Vagina (tissue), 2 donors: ENCODE data around the gene AKAP1.

Source experiments
- CTCF ChIP-seq, 3 experiments: fragments of 450-650 bp in 2 of 3; fragments of 200-600 bp in 1 of 3; sonication (generic) in 1 of 3; IDR thresholded peaks; one replicate each; pipeline ENCODE4 v1.5.1; 2017 to 2019; ENCODE audit warnings: antibody characterized with exemption in 3 of 3, mild to moderate bottlenecking in 2 of 3, moderate library complexity in 2 of 3
- POLR2AphosphoS5 ChIP-seq, 2 donors: sonication (generic); formaldehyde crosslinking; IDR thresholded peaks; one replicate each; pipeline ENCODE4 v1.9.0; 2017; ENCODE audit warnings: antibody characterized with exemption in 2 of 2, mild to moderate bottlenecking in 2 of 2, low read depth in 1 of 2; ENCODE audit not compliant: insufficient read depth in 1 of 2

GRCh38 chr17:57096472-57097202 lies 11.6 kb downstream of the AKAP1 start:
- TF ChIP-seq CTCF (IDR thresholded peaks at IDR 0.05) (no peak), POLR2AphosphoS5 (IDR thresholded peaks at IDR 0.05; ENCODE audit: insufficient read depth in 1 of 2, low read depth in 1 of 2) (no peak)
